NCI-H446 treated with DMSO at 0.1 percent for 48 hours (cell line): ENCODE data around the gene SBK1.
A peak's percentile ranks its signal among the peaks of the same experiment; 100 is the strongest.
"Not testable (repeated sequence)": the region's sequence is repeated elsewhere in the genome, so short reads cannot be mapped to it uniquely, and the experiment has no call there.

ENCODE experiments used
- DNase-seq: peaks from one replicate; lab custom pipeline; 2025; lab: John Stamatoyannopoulos, UW

SBK1 gene

GRCh38 chr16:28291651-28292626 lies at the start of gene SBK1:
SBK1 (plus strand) TSS chr16:28292525; CDS start chr16:28317392, 24,867 bp downstream.
- peak; percentile 49 for DNase-seq

GRCh38 chr16:28249483-28249882 lies 42.8 kb upstream of the SBK1 start:
- not testable (repeated sequence) for DNase-seq

GRCh38 chr16:28250999-28251398 lies 41.3 kb upstream of the SBK1 start:
- no peak for DNase-seq

GRCh38 chr16:28254158-28254557 lies 38.2 kb upstream of the SBK1 start:
- DNase-seq = no peak

GRCh38 chr16:28255838-28256237 lies 36.5 kb upstream of the SBK1 start:
- no peak for DNase-seq

GRCh38 chr16:28257256-28257655 lies 35.1 kb upstream of the SBK1 start:
- no peak for DNase-seq

- DNase-seq = no peak
Measured at GRCh38 chr16:28258567-28258966, 33.8 kb upstream of the SBK1 start.

GRCh38 chr16:28259091-28259780 lies 33.1 kb upstream of the SBK1 start:
- no peak for DNase-seq

- no peak for DNase-seq
Measured at GRCh38 chr16:28259781-28260150, 32.6 kb upstream of the SBK1 start.

- no peak for DNase-seq
Measured at GRCh38 chr16:28260193-28260592, 32.1 kb upstream of the SBK1 start.

GRCh38 chr16:28261942-28262341 lies 30.4 kb upstream of the SBK1 start:
- no peak for DNase-seq

- no peak for DNase-seq
Measured at GRCh38 chr16:28263305-28263704, 29.0 kb upstream of the SBK1 start.

- no peak for DNase-seq
Measured at GRCh38 chr16:28264656-28265055, 27.7 kb upstream of the SBK1 start.

GRCh38 chr16:28265822-28266221 lies 26.5 kb upstream of the SBK1 start:
- no peak for DNase-seq

GRCh38 chr16:28267356-28267755 lies 25.0 kb upstream of the SBK1 start:
- no peak for DNase-seq

GRCh38 chr16:28273511-28273910 lies 18.8 kb upstream of the SBK1 start:
- no peak for DNase-seq

GRCh38 chr16:28274676-28275075 lies 17.6 kb upstream of the SBK1 start:
- DNase-seq = no peak

GRCh38 chr16:28276301-28276700 lies 16.0 kb upstream of the SBK1 start:
- DNase-seq = no peak

GRCh38 chr16:28277537-28278388 lies 14.6 kb upstream of the SBK1 start:
- peak; percentile 6 for DNase-seq

GRCh38 chr16:28279006-28279405 lies 13.3 kb upstream of the SBK1 start:
- DNase-seq = no peak

- DNase-seq = no peak
Measured at GRCh38 chr16:28280881-28281836, 11.2 kb upstream of the SBK1 start.
